SK-MEL-5 (cell line): Measurements from ENCODE around the gene RASSF7. TPM values are rescaled to one million over a fixed set of nuclear protein-coding genes. Genes with fewer than 3 reads are reported as not detected.

Source experiments
- DNase-seq: peaks from one replicate; pipeline ENCODE4 v3.0.0-alpha.2; 2016; ENCODE audit warnings: low read depth, low spot score
- in situ Hi-C: cut with HindIII; loops from 2 replicates; pipeline ENCODE4 v1.10.0; 2016; ENCODE audit warnings: low sequenced_read_pairs, high pct_unique_total_duplicates, low pct_unique_long_range_greater_than_20kb
- total RNA-seq: library from RNA; depleted of rRNA; stranded (reverse); fragments of >200 nt; shearing (Covaris generic); gene quantifications from 2 replicates; pipeline ENCODE4 v1.2.3, GENCODE V29; 2014

Gene RASSF7
- total RNA-seq, 1 experiment from 2014 or later, result 7.8 TPM

DNA sequence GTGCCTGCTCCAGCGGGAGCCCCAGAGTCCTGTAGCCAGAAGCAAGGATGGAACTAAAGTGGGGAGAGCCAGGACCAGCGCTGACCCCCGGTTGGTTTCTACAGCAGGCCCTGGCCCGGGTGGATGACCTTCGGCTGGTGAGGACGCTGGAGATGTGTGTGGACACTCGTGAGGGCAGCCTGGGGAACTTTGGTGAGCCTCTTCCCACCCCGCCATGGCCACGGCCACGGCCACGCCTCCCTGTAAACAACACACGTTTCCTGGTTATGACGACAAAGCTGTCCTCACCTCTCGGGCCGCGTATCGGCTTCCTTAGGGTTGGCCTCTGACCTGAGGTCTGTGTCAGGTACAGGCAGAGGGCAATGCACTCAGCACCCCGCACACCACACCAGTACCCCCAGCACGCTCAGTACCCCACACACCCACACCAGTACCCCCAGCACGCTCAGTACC is 19.3 kb upstream of the RASSF7 start:
- in situ Hi-C loops, result no loop called here
- DNase-seq, result no peak

DNA sequence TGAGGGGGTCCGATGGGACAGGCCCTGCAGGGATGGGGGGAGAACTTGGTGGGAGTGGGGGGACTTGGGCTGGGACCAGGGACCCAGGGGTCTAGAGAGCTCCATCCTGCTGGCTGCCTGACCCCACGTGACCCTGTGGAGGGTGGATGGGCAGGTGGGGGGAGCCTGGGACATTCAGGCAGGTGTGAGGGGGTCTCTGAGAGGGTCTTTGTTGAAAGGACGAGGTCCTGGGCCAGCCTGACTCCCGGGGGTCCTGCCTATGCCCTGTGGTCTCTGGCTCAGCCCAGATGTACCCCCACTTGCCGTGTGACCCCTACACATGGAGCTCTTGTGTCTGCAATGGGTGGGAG is 16.0 kb upstream of the RASSF7 start:
- DNase-seq, result no peak
- in situ Hi-C loops, result no loop called here

- no peak for DNase-seq
- in situ Hi-C loops, result no loop called here
These were observed 15.6 kb upstream of the RASSF7 start for GRCh38 chr11:545171-545570.

- no peak for DNase-seq
- in situ Hi-C loops, result no loop called here
These were observed 11.8 kb upstream of the RASSF7 start for GRCh38 chr11:548700-549603.

DNA sequence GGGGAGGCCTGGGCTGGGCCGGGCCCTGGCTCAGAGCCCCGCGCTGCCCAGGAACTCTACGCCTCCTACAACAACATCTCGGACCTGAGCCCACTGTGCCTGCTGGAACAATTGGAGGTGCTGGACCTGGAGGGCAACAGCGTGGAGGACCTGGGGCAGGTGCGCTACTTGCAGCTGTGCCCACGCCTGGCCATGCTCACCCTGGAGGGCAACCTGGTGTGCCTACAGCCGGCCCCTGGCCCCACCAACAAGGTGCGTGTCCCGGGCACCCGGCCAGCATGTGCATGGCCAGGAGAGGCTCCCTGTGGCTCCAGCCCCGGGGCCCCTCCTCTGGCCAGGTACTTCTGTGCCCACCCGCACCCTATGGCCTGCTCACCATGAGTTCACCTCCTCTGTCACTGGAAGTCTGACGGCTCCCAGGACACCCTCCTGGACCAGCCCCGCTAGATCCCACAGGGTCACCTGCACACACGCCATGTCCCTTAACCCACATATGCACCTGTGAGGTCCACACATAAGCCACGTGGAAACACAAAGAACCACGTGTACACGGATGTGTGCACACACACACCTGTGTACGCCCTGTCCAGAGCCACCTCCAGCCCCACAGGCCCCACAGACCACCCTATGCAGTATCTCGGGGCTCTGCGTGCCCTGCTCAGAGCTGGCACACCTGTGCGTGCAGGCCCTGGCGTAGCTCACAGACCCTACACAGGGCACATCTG is 10.6 kb upstream of the RASSF7 start:
- no peak for DNase-seq
- in situ Hi-C loops, result no loop called here

DNA sequence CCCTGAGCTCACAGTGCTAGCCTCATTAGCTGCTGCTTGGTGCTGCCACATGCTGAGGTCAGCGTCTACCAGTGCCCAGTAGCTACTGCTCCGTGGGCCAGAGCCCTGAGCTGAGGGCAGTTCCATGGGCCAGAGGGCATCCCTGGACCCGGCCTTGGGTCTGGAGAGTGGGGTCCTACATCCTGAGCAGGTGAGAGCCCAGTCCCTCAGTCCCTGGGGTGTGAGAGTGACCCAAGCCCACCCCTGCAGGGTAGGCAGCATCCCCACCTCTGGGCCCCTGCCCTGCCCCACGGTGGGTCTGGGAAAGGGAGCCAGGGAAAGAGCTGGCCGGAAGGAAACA is 10.1 kb upstream of the RASSF7 start:
- in situ Hi-C loops, result no loop called here

DNA sequence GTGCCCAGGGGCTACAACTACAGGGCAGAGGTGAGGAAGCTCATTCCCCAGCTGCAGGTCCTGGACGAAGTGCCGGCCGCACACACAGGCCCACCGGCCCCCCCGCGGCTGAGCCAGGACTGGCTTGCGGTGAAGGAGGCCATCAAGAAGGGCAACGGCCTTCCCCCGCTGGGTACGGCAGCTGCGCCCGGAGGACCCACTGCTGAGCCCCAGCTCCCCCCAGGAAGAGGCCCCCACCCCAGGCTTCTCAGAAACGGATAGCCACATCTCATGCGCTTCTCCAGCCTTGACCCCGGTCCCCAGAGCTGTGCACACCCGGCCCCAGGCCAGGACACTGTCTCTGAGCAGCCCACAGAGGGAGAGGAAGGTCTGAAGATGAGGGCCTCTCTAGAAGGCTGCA is 9.6 kb upstream of the RASSF7 start:
- in situ Hi-C loops, result no loop called here
- DNase-seq, result no peak

More for the DNA sequence above, 10.1 kb upstream of the RASSF7 start:
- DNase-seq, result no peak

DNA sequence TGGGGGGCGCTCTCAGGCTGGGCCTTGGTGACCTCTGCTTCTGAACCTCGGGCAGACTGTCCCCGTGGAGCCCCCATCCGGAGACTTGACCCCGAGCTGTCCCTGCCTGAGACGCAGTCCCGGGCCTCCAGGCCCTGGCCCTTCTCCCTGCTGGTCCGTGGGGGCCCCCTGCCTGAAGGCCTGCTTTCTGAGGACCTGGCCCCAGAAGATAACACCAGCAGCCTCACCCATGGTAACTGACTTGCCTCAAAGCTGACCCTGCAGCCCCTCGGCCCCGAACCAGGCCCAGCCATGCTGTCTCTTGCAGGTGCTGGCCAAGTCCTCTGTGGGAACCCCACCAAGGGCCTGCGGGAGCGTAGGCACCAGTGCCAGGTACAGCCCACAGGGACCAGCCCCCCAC is 9.2 kb upstream of the RASSF7 start:
- no peak for DNase-seq
- in situ Hi-C loops, result no loop called here

DNA sequence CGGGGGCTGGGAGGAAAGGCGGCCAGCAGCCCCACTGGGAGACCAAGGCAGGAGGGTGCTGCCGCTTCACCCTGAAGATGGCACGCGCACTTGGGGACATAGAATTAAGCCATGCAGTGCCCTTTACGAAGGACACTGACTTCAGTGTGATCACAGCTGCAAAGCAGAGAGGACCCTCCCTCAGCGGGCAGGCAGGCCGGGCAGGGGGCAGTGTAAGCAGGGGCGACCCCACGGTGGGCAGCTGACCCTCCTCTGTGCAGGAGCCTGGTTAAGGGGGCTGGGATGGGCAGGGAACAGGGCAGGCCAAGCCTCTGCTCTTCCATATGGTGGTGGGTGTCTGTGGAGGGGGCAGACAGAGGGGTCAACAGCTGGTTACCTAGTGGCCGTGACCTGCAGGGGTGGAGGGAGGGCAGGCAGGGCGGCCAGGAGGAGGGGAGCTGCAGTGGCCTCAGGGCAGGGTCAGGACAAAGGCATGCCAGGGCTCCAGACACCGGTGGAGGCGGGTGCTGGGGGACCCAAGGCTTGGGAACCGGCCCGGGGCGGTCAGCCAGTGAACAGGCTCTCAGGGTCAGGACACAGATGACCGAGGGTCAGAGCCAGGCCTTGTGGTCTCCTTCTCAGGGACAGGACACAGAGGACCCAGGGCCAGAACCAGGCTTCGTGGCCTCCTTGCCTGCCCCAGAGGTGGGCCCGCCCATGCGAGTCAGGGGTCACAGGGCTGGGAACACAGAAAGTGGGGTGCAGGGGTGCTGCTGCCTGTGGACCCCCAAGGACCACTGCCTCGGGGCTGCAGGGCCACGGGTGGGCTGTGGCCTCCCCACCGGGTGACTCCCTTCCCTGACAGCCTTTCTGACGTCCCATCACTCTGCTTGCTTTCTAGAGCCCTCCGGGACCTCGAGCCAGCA is 7.4 kb upstream of the RASSF7 start:
- no peak for DNase-seq
- in situ Hi-C loops, result no loop called here

GRCh38 chr11:553988-554340 is 6.8 kb upstream of the RASSF7 start:
- no peak for DNase-seq
- in situ Hi-C loops, result no loop called here

DNA sequence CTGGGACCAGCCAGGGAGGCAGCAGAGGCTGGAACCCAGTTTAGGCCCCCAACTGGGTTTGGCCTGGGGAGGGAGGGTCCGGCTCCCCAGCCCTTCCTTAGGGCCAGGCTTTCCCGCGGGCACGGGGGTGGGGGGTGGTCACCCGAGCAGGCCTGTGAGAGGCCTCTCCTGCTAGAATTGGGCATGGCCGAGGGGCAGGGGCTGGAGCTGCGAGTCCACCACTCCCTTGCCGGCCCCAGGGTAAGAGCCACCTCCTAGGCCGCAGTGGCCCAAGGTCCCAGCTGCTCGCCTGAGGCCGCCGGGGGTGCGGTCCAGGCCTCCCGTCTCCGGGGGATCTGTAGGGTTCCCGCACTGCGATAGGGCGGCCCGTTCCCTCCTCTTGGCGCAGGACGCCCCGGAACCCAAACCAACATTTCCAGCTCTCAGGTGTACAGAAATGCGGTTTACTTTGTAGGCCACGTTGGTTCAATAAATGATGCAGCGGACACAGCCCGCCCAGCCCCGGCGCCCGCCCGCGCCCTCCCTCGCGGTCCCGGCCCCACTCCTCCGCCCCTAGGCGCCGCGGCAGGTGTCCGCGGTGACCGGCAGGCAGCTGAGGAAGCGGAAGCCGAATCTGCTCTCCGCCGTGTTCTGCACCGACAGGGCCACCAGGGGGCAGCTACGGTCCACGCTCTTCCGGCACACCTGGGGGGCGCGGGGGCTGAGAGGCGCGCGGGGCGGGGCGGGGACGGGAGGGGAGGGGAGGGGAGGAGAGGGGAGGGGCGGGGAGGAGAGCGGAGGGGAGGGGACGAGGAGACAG is 6.1 kb upstream of the RASSF7 start:
- in situ Hi-C loops, result no loop called here
- peak; percentile 72 for DNase-seq

- DNase-seq, result no peak
- in situ Hi-C loops, result no loop called here
These were observed 5.5 kb upstream of the RASSF7 start for GRCh38 chr11:555227-555779.

DNA sequence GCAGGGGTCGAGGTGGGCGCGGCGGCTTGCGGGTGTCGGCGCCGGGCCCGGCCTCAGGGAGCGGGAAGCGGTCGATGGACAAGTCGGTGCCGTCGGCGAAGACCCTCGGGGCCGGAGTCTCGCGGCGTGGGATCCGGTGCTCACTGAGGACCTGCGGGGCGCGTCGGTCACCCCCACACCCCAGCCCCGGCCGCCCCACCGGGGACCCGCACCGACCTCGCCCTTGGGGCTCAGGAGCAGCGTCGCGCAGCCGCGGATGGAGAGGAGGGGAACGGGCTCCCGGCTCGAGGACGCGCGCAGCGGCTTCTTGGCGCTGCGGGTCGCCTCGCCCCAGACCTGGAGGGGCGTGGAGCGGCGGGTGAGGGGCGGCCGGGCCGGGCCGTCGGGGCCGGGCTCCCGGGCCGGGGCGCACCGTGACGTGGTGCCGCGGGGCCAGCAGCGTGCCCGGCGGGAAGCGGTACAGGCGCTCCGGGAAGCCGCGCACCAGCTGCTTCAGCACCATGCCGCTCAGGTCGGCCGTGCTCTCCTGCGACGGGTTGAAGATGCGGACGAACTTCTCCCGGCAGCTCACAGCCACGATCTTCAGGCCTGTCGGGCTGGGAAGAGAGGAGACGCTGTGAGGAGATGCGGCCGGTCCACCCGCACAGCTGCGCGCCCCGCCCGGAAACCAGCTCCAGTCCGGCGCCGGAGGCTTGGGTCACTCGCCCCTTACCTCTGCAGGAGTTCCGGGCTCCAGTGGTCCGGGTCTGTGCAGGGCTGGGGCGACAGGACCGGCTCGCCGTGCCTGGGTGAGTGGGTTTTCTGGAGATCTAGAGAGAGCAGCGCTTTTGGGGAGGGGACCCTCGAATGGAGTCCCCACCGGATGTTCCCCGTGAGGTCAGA is 4.7 kb upstream of the RASSF7 start:
- in situ Hi-C loops, result no loop called here
- no peak for DNase-seq

- DNase-seq, result no peak
- in situ Hi-C loops, result no loop called here
These were observed 4.0 kb upstream of the RASSF7 start for GRCh38 chr11:556662-557256.

DNA sequence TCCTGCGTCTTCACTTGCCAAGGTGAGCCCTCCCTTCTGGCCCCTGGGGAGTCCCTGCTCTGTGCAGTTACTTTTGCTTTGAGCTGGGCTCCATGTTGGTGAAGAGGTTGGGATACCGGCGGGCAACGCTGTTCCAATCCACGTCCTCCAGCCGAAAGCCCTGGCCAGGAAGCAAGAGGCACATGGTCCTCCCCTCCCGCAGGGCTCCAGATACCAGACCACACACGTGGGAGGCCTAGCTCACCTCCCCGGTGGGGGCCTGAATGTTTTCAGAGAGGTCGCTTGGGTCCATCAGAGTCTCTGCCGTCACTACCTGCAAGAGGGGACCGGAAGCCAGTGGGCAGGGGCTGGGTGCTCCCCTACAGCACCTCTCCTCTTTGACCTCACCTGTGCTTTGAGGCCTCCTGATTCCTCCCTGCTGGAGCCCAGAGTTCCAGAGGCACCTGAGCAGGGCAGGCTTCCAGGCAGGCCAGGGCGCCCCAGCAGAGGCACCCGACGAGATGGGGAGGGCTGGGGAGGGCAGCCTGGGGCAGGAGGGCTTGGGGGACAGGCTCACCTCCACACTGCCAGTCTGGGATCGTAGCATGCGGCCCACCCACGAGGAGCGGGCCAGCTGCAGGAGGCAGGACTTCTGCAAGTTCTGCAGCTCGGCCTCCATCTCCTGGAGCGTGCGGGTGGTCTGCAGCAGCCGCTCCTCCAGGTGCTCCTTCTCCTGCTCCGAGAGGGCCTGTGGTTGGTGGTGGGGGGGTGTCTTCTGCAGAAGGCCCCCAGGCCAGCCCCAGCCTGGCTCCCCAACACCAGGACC is 3.2 kb upstream of the RASSF7 start:
- no peak for DNase-seq
- in situ Hi-C loops, result no loop called here
